GM19023 (cell line): ENCODE data around the gene HIPK2.

Experiments
- ATAC-seq: cut with Tn5 transposase; IDR thresholded peaks from one replicate; pipeline ENCODE4 v1.9.1; 2021; ENCODE audit warnings: mild to moderate bottlenecking, moderate library complexity; ENCODE audit not compliant: unreplicated experiment

HIPK2 gene

GRCh38 chr7:139601176-139601575 lies 176.6 kb downstream of the HIPK2 start:
- no peak for ATAC-seq

GRCh38 chr7:139600306-139600705 lies 177.5 kb downstream of the HIPK2 start:
- ATAC-seq, result no peak

GRCh38 chr7:139598642-139599041 lies 179.2 kb downstream of the HIPK2 start:
- ATAC-seq, result no peak

GRCh38 chr7:139597028-139597427 lies 180.8 kb downstream of the HIPK2 start:
- no peak for ATAC-seq

GRCh38 chr7:139596626-139597025 lies 181.2 kb downstream of the HIPK2 start:
- ATAC-seq, result no peak

GRCh38 chr7:139595806-139596205 lies 182.0 kb downstream of the HIPK2 start:
- ATAC-seq, result no peak

- ATAC-seq, result no peak
Measured at GRCh38 chr7:139594911-139595476, 182.8 kb downstream of the HIPK2 start.

GRCh38 chr7:139594090-139594489 lies 183.7 kb downstream of the HIPK2 start:
- no peak for ATAC-seq

GRCh38 chr7:139592801-139593461 lies 184.9 kb downstream of the HIPK2 start:
- ATAC-seq, result no peak

GRCh38 chr7:139591550-139592195 lies 186.1 kb downstream of the HIPK2 start:
- no peak for ATAC-seq

GRCh38 chr7:139589474-139589873 lies 188.3 kb downstream of the HIPK2 start:
- ATAC-seq, result no peak

- ATAC-seq, result no peak
Measured at GRCh38 chr7:139588632-139589031, 189.2 kb downstream of the HIPK2 start.

GRCh38 chr7:139587535-139587934 lies 190.3 kb downstream of the HIPK2 start:
- ATAC-seq, result no peak

GRCh38 chr7:139586286-139586685 lies 191.5 kb downstream of the HIPK2 start:
- ATAC-seq, result no peak

- ATAC-seq, result no peak
Measured at GRCh38 chr7:139585042-139585441, 192.8 kb downstream of the HIPK2 start.

GRCh38 chr7:139583826-139584553 lies 193.8 kb downstream of the HIPK2 start:
- ATAC-seq, result no peak

- no peak for ATAC-seq
Measured at GRCh38 chr7:139582671-139583155, 195.1 kb downstream of the HIPK2 start.

- no peak for ATAC-seq
Measured at GRCh38 chr7:139582130-139582650, 195.6 kb downstream of the HIPK2 start.

GRCh38 chr7:139580435-139580834 lies 197.4 kb downstream of the HIPK2 start:
- no peak for ATAC-seq

- no peak for ATAC-seq
Measured at GRCh38 chr7:139576179-139576973, 201.4 kb downstream of the HIPK2 start.

GRCh38 chr7:139575338-139575680 lies 202.5 kb downstream of the HIPK2 start:
- no peak for ATAC-seq
